PFSK-1 (cell line): ENCODE data around the gene BCL2L11.

Experiments used
- FOXP2 ChIP-seq: optimal IDR thresholded peaks from 2 replicates; pipeline ENCODE3; 2011; ENCODE audit warnings: borderline replicate concordance, control low read depth, inconsistent platforms; ENCODE audit not compliant: insufficient read depth; ENCODE audit errors: extremely low read length, extremely low read depth
- POLR2AphosphoS5 ChIP-seq: IDR thresholded peaks from 2 replicates; pipeline ENCODE4 v1.6.1; 2012; ENCODE audit warnings: low read depth, mild to moderate bottlenecking, control low read depth, low read length, moderate library complexity
- REST ChIP-seq, 2 experiments: IDR thresholded peaks; 2 replicates each; pipeline versions ENCODE4 v1.6.1 to v1.8.0; 2011 to 2012; ENCODE audit warnings: low read depth in 2 of 2, low read length in 2 of 2, control low read depth in 1 of 2, inconsistent platforms in 1 of 2, mild to moderate bottlenecking in 1 of 2, moderate library complexity in 1 of 2; ENCODE audit not compliant: insufficient read depth in 1 of 2
- SIN3A ChIP-seq: IDR thresholded peaks from 2 replicates; pipeline ENCODE4 v1.6.1; 2012; ENCODE audit warnings: mild to moderate bottlenecking, low read length, moderate library complexity, borderline replicate concordance; ENCODE audit not compliant: insufficient read depth
- TAF1 ChIP-seq: IDR thresholded peaks from 2 replicates; pipeline ENCODE4 v1.6.1; 2012; ENCODE audit warnings: low read length, control low read depth, borderline replicate concordance; ENCODE audit not compliant: insufficient read depth

BCL2L11 gene

GRCh38 chr2:111143843-111144198 lies 23.1 kb downstream of the BCL2L11 start:
- TF ChIP-seq POLR2AphosphoS5 (no peak), SIN3A (no peak), TAF1 (no peak), FOXP2 (no peak), REST (IDR thresholded peaks at IDR 0.05; ENCODE audit: insufficient read depth in 1 of 2, low read depth in 2 of 2, low read length in 2 of 2) (no peak)

DNA sequence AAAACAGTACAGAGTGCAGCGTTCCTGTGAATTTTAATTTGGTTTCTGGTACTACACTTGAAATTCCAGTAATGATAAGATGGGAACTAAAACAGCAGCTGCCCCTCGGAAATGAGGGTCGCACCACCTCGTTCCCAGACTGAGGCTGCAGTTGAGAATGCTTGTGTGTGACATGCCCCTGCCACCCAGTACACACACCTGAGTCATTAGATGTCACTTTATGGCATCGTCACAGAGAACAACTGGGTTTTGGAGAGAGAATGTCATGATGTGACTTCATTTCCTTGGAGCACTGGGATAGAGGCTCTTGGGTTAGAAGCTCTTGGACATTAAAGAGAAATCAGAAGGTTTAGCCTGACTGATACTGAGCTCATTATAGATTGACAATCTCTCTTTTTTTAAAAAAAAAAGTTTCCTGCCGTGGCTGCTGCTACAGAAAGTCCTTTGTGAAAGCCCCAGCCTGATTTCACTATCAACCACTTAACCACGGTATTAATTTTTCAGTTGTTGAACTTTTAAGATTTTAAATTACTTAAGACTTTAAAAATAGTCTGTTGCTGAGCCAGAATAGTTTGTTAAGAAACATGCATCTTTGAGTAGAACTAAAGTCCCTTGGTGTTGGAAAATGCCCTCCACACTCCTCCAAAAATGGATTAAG lies 24.5 kb downstream of the BCL2L11 start:
- TF ChIP-seq POLR2AphosphoS5 (no peak), FOXP2 (no peak), SIN3A (no peak), REST (IDR thresholded peaks at IDR 0.05; ENCODE audit: insufficient read depth in 1 of 2, low read depth in 2 of 2, low read length in 2 of 2) (no peak), TAF1 (no peak)

DNA sequence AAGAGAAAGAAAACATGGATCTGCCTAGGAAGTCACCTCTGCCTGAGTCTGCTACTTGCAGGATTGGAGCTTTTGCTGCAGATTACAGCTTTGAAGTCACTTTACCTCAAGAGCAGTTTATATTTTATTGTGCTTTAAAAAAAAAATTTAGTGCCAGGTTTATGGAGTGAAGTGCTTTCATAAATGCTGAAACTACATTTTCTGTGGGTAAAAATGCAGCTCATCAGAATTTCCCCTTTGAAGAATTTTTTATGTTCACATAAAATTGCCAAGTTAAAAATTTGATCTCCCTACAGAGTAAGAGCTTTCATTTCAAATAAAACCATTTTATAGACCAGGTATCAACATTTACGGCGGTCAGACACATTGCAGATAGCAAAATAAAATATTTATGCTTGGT lies 25.2 kb downstream of the BCL2L11 start:
- TF ChIP-seq SIN3A (no peak), FOXP2 (no peak), POLR2AphosphoS5 (no peak), REST (IDR thresholded peaks at IDR 0.05; ENCODE audit: insufficient read depth in 1 of 2, low read depth in 2 of 2, low read length in 2 of 2) (no peak), TAF1 (no peak)

- TF ChIP-seq FOXP2 = no peak
- TF ChIP-seq REST (IDR thresholded peaks at IDR 0.05; ENCODE audit: insufficient read depth in 1 of 2, low read depth in 2 of 2, low read length in 2 of 2) = no peak
- no peak for TF ChIP-seq POLR2AphosphoS5
- no peak for TF ChIP-seq TAF1
- TF ChIP-seq SIN3A = no peak
These were observed 27.6 kb downstream of the BCL2L11 start for GRCh38 chr2:111148225-111148873.
